K562 (cell line): ENCODE results near the gene CALHM1. TPM values are rescaled to one million over a fixed set of nuclear protein-coding genes. Genes with fewer than 3 reads are reported as not detected.

Experiments used
- ATAC-seq: fragments of 200-7000 bp; cut with Tn5 transposase; 3 replicates; pipeline ENCODE4 v1.9.1; 2020; ENCODE audit warnings: moderate library complexity
- BruUV-seq: library from RNA; stranded (reverse); fragments of 400-500 nt; replicated peaks from 2 replicates; lab custom pipeline; 2021; lab: Mats Ljungman, UMichigan
- CTCF ChIA-PET: fragments of 300-600 bp; formaldehyde crosslinking; extraction: SDS; loops from one replicate; lab custom pipeline; 2021; ENCODE audit warnings: low intra/inter-chr PET ratio; lab: Yijun Ruan, JAX
- POLR2A ChIA-PET: fragments of 300-600, 350-650 bp; sonication (Branson Sonifier 250); formaldehyde crosslinking; extraction: SDS; loops from one replicate; lab custom pipeline; 2021; ENCODE audit warnings: antibody characterized with exemption, inconsistent platforms; lab: Yijun Ruan, JAX
- DNase-seq, 4 experiments: peaks; one replicate each; pipeline versions ENCODE4 v3.0.0 to v3.0.0-alpha.2; 2011 to 2018; ENCODE audit warnings: low spot score in 3 of 4, mixed read lengths in 3 of 4; ENCODE audit errors: extremely low read depth in 1 of 4
- FAIRE-seq: peaks from 2 replicates; lab custom pipeline; 2011; peaks lifted over from hg19 to GRCh38; lab: Jason Lieb, UNC
- H2AFZ ChIP-seq: 2 replicates; pipeline ENCODE4 v1.6.0; 2011; ENCODE audit warnings: low read depth, low read length, control low read depth, inconsistent platforms
- H3K27ac ChIP-seq: fragments of 200-600 bp; 3 replicates; pipeline ENCODE4 v1.8.0; 2011; ENCODE audit warnings: low read depth, mild to moderate bottlenecking, control low read depth, inconsistent platforms, low read length, moderate library complexity, mixed read lengths; ENCODE audit errors: extremely low read depth
- H3K27me3 ChIP-seq, 2 experiments: fragments of 300-600 bp in 1 of 2; 2 replicates in 1 of 2; 3 replicates in 1 of 2; pipeline versions ENCODE4 v1.6.0 to v1.8.0; 2011; ENCODE audit warnings: inconsistent platforms in 2 of 2, low read length in 2 of 2, mild to moderate bottlenecking in 1 of 2, mixed read lengths in 1 of 2, moderate library complexity in 1 of 2; ENCODE audit not compliant: control insufficient read depth in 2 of 2, insufficient read depth in 2 of 2
- H3K36me3 ChIP-seq: fragments of 300-600 bp; 3 replicates; pipeline ENCODE4 v1.8.0; 2011; ENCODE audit warnings: mild to moderate bottlenecking, low read length, inconsistent platforms; ENCODE audit not compliant: control insufficient read depth, insufficient read depth
- H3K4me1 ChIP-seq, 2 experiments: fragments of 200-600 bp in 1 of 2; replicated peaks in 1 of 2; 2 replicates in 1 of 2; 3 replicates in 1 of 2; pipeline versions ENCODE4 v1.5.1 to v1.8.0; 2011; ENCODE audit warnings: inconsistent platforms in 2 of 2, low read length in 2 of 2, mild to moderate bottlenecking in 1 of 2, mixed read lengths in 1 of 2, moderate library complexity in 1 of 2; ENCODE audit not compliant: control insufficient read depth in 2 of 2, insufficient read depth in 2 of 2
- H3K4me2 ChIP-seq: 2 replicates; pipeline ENCODE4 v1.6.1; 2011; ENCODE audit warnings: low read length, control low read depth, inconsistent platforms, mixed read lengths; ENCODE audit not compliant: insufficient read depth
- H3K4me3 ChIP-seq: fragments of 200-600 bp; sonication (generic), shearing (Covaris generic); 2 replicates; pipeline ENCODE4 v1.5.1; 2016; ENCODE audit warnings: control low read depth, inconsistent platforms
- H3K79me2 ChIP-seq: fragments of 200-600 bp; 3 replicates; pipeline ENCODE4 v1.8.0; 2011; ENCODE audit warnings: low read length, inconsistent platforms; ENCODE audit not compliant: control insufficient read depth, insufficient read depth
- H3K9ac ChIP-seq, 2 experiments: 2 replicates each; pipeline versions ENCODE4 v1.6.0 to v1.6.1; 2011; ENCODE audit warnings: low read depth in 2 of 2, low read length in 2 of 2, control low read depth in 1 of 2, inconsistent platforms in 1 of 2, mild to moderate bottlenecking in 1 of 2, mixed read lengths in 1 of 2; ENCODE audit not compliant: insufficient read depth in 1 of 2
- H3K9me1 ChIP-seq: one replicate; pipeline ENCODE4 v1.6.0; 2011; ENCODE audit warnings: inconsistent platforms, mild to moderate bottlenecking, low read length, moderate library complexity; ENCODE audit not compliant: control insufficient read depth, insufficient read depth
- H3K9me3 ChIP-seq: replicated peaks from 2 replicates; pipeline ENCODE4 v1.5.1; 2011; ENCODE audit warnings: low read depth, low read length, inconsistent platforms; ENCODE audit not compliant: control insufficient read depth, insufficient read depth
- H4K20me1 ChIP-seq: replicated peaks from 2 replicates; pipeline ENCODE4 v1.6.1; 2011; ENCODE audit warnings: low read length, inconsistent platforms, mixed read lengths; ENCODE audit not compliant: control insufficient read depth, insufficient read depth
- EGR1 ChIP-seq: fragments of 450-650 bp; conservative IDR thresholded peaks from 2 replicates; pipeline ENCODE4 v1.6.1; 2017; ENCODE audit warnings: mild to moderate bottlenecking
- MECOM ChIP-seq: fragments of 250-450 bp; sonication (Bioruptor Pico); IDR thresholded peaks from 2 replicates; pipeline ENCODE4 v1.8.0; 2022; ENCODE audit warnings: inconsistent platforms
- NKRF ChIP-seq: fragments of 450-650 bp; IDR thresholded peaks from 2 replicates; pipeline ENCODE4 v1.6.1; 2016; ENCODE audit warnings: borderline replicate concordance
- RFX1 ChIP-seq: fragments of 450-650 bp; IDR thresholded peaks from 2 replicates; pipeline ENCODE4 v1.6.1; 2016; ENCODE audit warnings: mild to moderate bottlenecking, moderate library complexity
- SMARCA4 ChIP-seq: fragments of 450-650 bp; IDR thresholded peaks from 2 replicates; pipeline ENCODE4 v1.6.1; 2016
- TBP ChIP-seq: optimal IDR thresholded peaks from 2 replicates; pipeline ENCODE3; 2011; ENCODE audit warnings: low read depth, low read length, improper control_type of control experiment
- ZHX1 ChIP-seq: fragments of 150-350 bp; conservative IDR thresholded peaks from 2 replicates; pipeline ENCODE4 v1.6.1; 2014; ENCODE audit warnings: low read length
- ZNF217 ChIP-seq: sonication (generic); formaldehyde crosslinking; IDR thresholded peaks from 2 replicates; pipeline ENCODE4 v1.8.0; 2022; ENCODE audit warnings: mild to moderate bottlenecking, missing genetic modification reagents
- ZNF75A ChIP-seq: fragments of 450-650 bp; formaldehyde crosslinking; IDR thresholded peaks from 2 replicates; pipeline ENCODE4 v1.4.0; 2020; ENCODE audit warnings: mild to moderate bottlenecking
- WGBS: fragments of 100-300 bp; shearing (Covaris generic); methylation state at CpG from one replicate; pipeline ENCODE4 v1.1.6; 2016; ENCODE audit warnings: low coverage, mixed read lengths; ENCODE audit not compliant: insufficient coverage; ENCODE audit errors: missing lambda C conversion rate; 5-methylcytosine and 5-hydroxymethylcytosine counted together
- in situ Hi-C: fragments of 300-500 bp; cut with MboI; formaldehyde crosslinking; loops from 4 replicates; pipeline ENCODE4 v1.15.0; 2018; ENCODE audit warnings: inconsistent platforms, mixed read lengths
- intact Hi-C: fragments of 100-400 bp; cut with micrococcal nuclease; formaldehyde crosslinking; loops from 2 replicates; pipeline ENCODE4 v1.14.2; 2022
- polyA plus RNA-seq, 8 experiments: library from polyadenylated mRNA; depleted of rRNA in 4 of 8; stranded (reverse) in 5 of 8; unstranded in 3 of 8; fragments of >200 nt; fragmentation: Nextera tagmentation in 2 of 8; fragmentation: Illumina TruSeq in 1 of 8; extraction: Ambion mirVana in 2 of 8; extraction: Trizol in 1 of 8; gene quantifications; 2 replicates each; pipeline versions ENCODE4 v1.2.1 to v1.2.3, GENCODE V29; 2011 to 2014; ENCODE audit warnings: inconsistent platforms in 1 of 8, missing spikeins in 1 of 8
- total RNA-seq, 7 experiments: library from RNA; depleted of rRNA in 6 of 7; stranded (reverse); fragments of >200 nt in 6 of 7; fragmentation: Illumina TruSeq in 2 of 7; extraction: Trizol in 2 of 7; gene quantifications; 2 replicates each; pipeline versions ENCODE4 v1.2.1 to v1.2.3, GENCODE V29; 2011 to 2021; ENCODE audit warnings: low replicate concordance in 1 of 7

Gene CALHM1
- total and polyA plus RNA-seq, 9 of the 15 experiments (the other 6 are each of a cell fraction or from before 2014, with no cell fraction given): 0.03 TPM; not detected in 8

- POLR2A ChIA-PET: interaction anchor here (1.2 kb wide), 1 partner anchor 9 kb away, joined by 3 read pairs; no protein-coding TSS in a partner anchor
Observed at GRCh38 chr10:103499881-103500280, 41.2 kb upstream of the CALHM1 start.

More at GRCh38 chr10:103499881-103500280, 41.2 kb upstream of the CALHM1 start:
- ATAC-seq: no peak
- no peak for FAIRE-seq
- H3K9me3 ChIP-seq: no peaks in the 10 kb centered on the region
- H3K4me3 ChIP-seq: no peak overlapping the region
- peaks cover 0 to 9% of the 10 kb centered on the region in 2 experiments; a peak in 4 of 5 replicates for H3K4me1 ChIP-seq
- CTCF ChIA-PET: no interaction called here
- no peak overlapping the region for H3K9ac ChIP-seq
- no peak overlapping the region for H3K27ac ChIP-seq
- H3K27me3 ChIP-seq: peaks cover 15 to 43% of the 10 kb centered on the region in 2 experiments; a peak in 3 of 5 replicates
- TF ChIP-seq SMARCA4: no peak
- TF ChIP-seq ZNF75A: no peak
- no peak for TF ChIP-seq ZNF217 (CRISPR knock-in tag)
- peak; percentile 43 for TF ChIP-seq RFX1
- TF ChIP-seq NKRF: no peak
- TF ChIP-seq ZHX1: no peak
- TF ChIP-seq EGR1: peak; percentile 50
- TF ChIP-seq MECOM (CRISPR knock-in tag): no peak
- no peak for TF ChIP-seq TBP
- H3K4me2 ChIP-seq: no peak overlapping the region
- no peaks in the 10 kb centered on the region for H3K36me3 ChIP-seq
- BruUV-seq: no TSS peak
- intact Hi-C loops (loop anchor here (5.0 kb wide), 1 partner anchor 42 kb away; no protein-coding TSS in a partner anchor), in situ Hi-C loops (no loop called here)
- H3K79me2 ChIP-seq: no peaks in the 10 kb centered on the region
- no peaks in the 10 kb centered on the region for H3K9me1 ChIP-seq
- 1% methylated on average over 7 of the region's 7 CpGs for WGBS
- no peak for DNase-seq
- H4K20me1 ChIP-seq: no peaks in the 10 kb centered on the region
- H2AFZ ChIP-seq: no peak overlapping the region
